HG02763 (cell line): ENCODE data around the gene MMP28.

Experiments used
- ATAC-seq: cut with Tn5 transposase; IDR thresholded peaks from one replicate; pipeline ENCODE4 v1.9.1; 2021; ENCODE audit warnings: mild to moderate bottlenecking, moderate library complexity; ENCODE audit not compliant: unreplicated experiment

MMP28 gene

GRCh38 chr17:35727635-35728034, 67.8 kb downstream of the MMP28 start:
- no peak for ATAC-seq

- ATAC-seq, result no peak
Observed at GRCh38 chr17:35726953-35727460, 68.4 kb downstream of the MMP28 start.

- ATAC-seq, result no peak
Observed at GRCh38 chr17:35726127-35726952, 69.1 kb downstream of the MMP28 start.

GRCh38 chr17:35725802-35726126, 69.7 kb downstream of the MMP28 start:
- ATAC-seq, result no peak

- no peak for ATAC-seq
Observed at GRCh38 chr17:35725058-35725457, 70.4 kb downstream of the MMP28 start.

GRCh38 chr17:35723735-35724134, 71.7 kb downstream of the MMP28 start:
- no peak for ATAC-seq

GRCh38 chr17:35717475-35717874, 78.0 kb downstream of the MMP28 start:
- ATAC-seq, result no peak

GRCh38 chr17:35716897-35717465, 78.5 kb downstream of the MMP28 start:
- ATAC-seq, result no peak

GRCh38 chr17:35716173-35716572, 79.3 kb downstream of the MMP28 start:
- ATAC-seq, result no peak
